ENCODE measurements around the gene ATP10A.

The ATP10A gene

GRCh38 chr15:25811481-25811906 is 51.6 kb downstream of the ATP10A start:
- Histone ChIP-seq H3K4me3 (ENCODE audit: low read depth, low read length) (no peak overlapping the region), H3K9ac (no peak overlapping the region), H3K4me2 (ENCODE audit: low read length) (no peak overlapping the region), H3K27me3 (ENCODE audit: control insufficient read depth, insufficient read depth, low read length) (no peaks in the 10 kb centered on the region), H3K79me2 (peaks cover 11% of the 10 kb centered on the region), H3K9me3 (ENCODE audit: control insufficient read depth, low read length) (no peaks in the 10 kb centered on the region), H3K27ac (no peak overlapping the region), H3K36me3 (ENCODE audit: control insufficient read depth, insufficient read depth, low read length) (no peaks in the 10 kb centered on the region), H2AFZ (no peak overlapping the region), H3K4me1 (peaks cover 2% of the 10 kb centered on the region)
- no peak for TF ChIP-seq CTCF (IDR thresholded peaks at IDR 0.05)

- Histone ChIP-seq H3K4me2 (ENCODE audit: low read length) (no peak overlapping the region), H3K36me3 (ENCODE audit: control insufficient read depth, insufficient read depth, low read length) (no peaks in the 10 kb centered on the region), H2AFZ (no peak overlapping the region), H3K4me3 (ENCODE audit: low read depth, low read length) (no peak overlapping the region), H3K27me3 (ENCODE audit: control insufficient read depth, insufficient read depth, low read length) (no peaks in the 10 kb centered on the region), H3K9ac (no peak overlapping the region), H3K4me1 (peaks cover 2% of the 10 kb centered on the region), H3K27ac (no peak overlapping the region), H3K9me3 (ENCODE audit: control insufficient read depth, low read length) (no peaks in the 10 kb centered on the region), H3K79me2 (peaks cover 11% of the 10 kb centered on the region)
- TF ChIP-seq CTCF (IDR thresholded peaks at IDR 0.05), result no peak
Observed at GRCh38 chr15:25810631-25811091, 52.5 kb downstream of the ATP10A start.

GRCh38 chr15:25810154-25810553 is 53.0 kb downstream of the ATP10A start:
- H3K9ac ChIP-seq, result no peak overlapping the region
- no peaks in the 10 kb centered on the region for H3K27me3 ChIP-seq (ENCODE audit: control insufficient read depth, insufficient read depth, low read length)
- H3K36me3 ChIP-seq (ENCODE audit: control insufficient read depth, insufficient read depth, low read length), result no peaks in the 10 kb centered on the region
- peaks cover 2% of the 10 kb centered on the region for H3K4me1 ChIP-seq
- H2AFZ ChIP-seq, result no peak overlapping the region
- TF ChIP-seq CTCF (IDR thresholded peaks at IDR 0.05), result no peak
- H3K27ac ChIP-seq, result no peak overlapping the region
- no peaks in the 10 kb centered on the region for H3K9me3 ChIP-seq (ENCODE audit: control insufficient read depth, low read length)
- H3K79me2 ChIP-seq, result peaks cover 11% of the 10 kb centered on the region
- H3K4me2 ChIP-seq (ENCODE audit: low read length), result no peak overlapping the region
- H3K4me3 ChIP-seq (ENCODE audit: low read depth, low read length), result no peak overlapping the region

GRCh38 chr15:25807063-25807462 is 56.1 kb downstream of the ATP10A start:
- H3K27ac ChIP-seq, result no peak overlapping the region
- no peak overlapping the region for H3K4me2 ChIP-seq (ENCODE audit: low read length)
- TF ChIP-seq CTCF (IDR thresholded peaks at IDR 0.05), result no peak
- H3K27me3 ChIP-seq (ENCODE audit: control insufficient read depth, insufficient read depth, low read length), result no peaks in the 10 kb centered on the region
- peaks cover 2% of the 10 kb centered on the region for H3K4me1 ChIP-seq
- no peaks in the 10 kb centered on the region for H3K36me3 ChIP-seq (ENCODE audit: control insufficient read depth, insufficient read depth, low read length)
- H3K4me3 ChIP-seq (ENCODE audit: low read depth, low read length), result no peak overlapping the region
- H2AFZ ChIP-seq, result no peak overlapping the region
- H3K9me3 ChIP-seq (ENCODE audit: control insufficient read depth, low read length), result no peaks in the 10 kb centered on the region
- H3K9ac ChIP-seq, result no peak overlapping the region
- peaks cover 16% of the 10 kb centered on the region for H3K79me2 ChIP-seq

- Histone ChIP-seq H3K79me2 (peaks cover 21% of the 10 kb centered on the region), H3K27ac (no peak overlapping the region), H3K4me3 (ENCODE audit: low read depth, low read length) (no peak overlapping the region), H2AFZ (no peak overlapping the region), H3K36me3 (ENCODE audit: control insufficient read depth, insufficient read depth, low read length) (no peaks in the 10 kb centered on the region), H3K4me1 (peaks cover 6% of the 10 kb centered on the region), H3K4me2 (ENCODE audit: low read length) (no peak overlapping the region), H3K27me3 (ENCODE audit: control insufficient read depth, insufficient read depth, low read length) (no peaks in the 10 kb centered on the region), H3K9me3 (ENCODE audit: control insufficient read depth, low read length) (no peaks in the 10 kb centered on the region), H3K9ac (no peak overlapping the region)
- TF ChIP-seq CTCF (IDR thresholded peaks at IDR 0.05), result no peak
Observed at GRCh38 chr15:25805031-25805430, 58.1 kb downstream of the ATP10A start.
